Thoracic aorta (tissue), 2 donors: ENCODE measurements around the gene LZTS2. TPM values are rescaled to one million over a fixed set of nuclear protein-coding genes. Genes with fewer than 3 reads are reported as not detected.

Experiments used
- ATAC-seq: fragments of 150-250 bp; one replicate; pipeline ENCODE4 v1.8.0; 2017; ENCODE audit warnings: low read depth; ENCODE audit not compliant: insufficient number of reproducible peaks, low FRiP score
- DNase-seq: peaks from one replicate; pipeline ENCODE4 v3.0.0-alpha.2; 2020; ENCODE audit warnings: low spot score
- H3K27ac ChIP-seq, 2 donors: fragments of 200-600 bp; sonication (generic); 1 replicate in 1 of 2; 2 replicates in 1 of 2; pipeline ENCODE4 v1.5.1; 2016; ENCODE audit warnings: mild to moderate bottlenecking in 2 of 2, moderate library complexity in 2 of 2
- H3K27me3 ChIP-seq: fragments of 200-600 bp; sonication (generic); replicated peaks from 2 replicates; pipeline ENCODE4 v1.6.0; 2016; ENCODE audit warnings: mild to moderate bottlenecking; ENCODE audit not compliant: insufficient read depth
- H3K36me3 ChIP-seq: fragments of 200-600 bp; sonication (generic); one replicate; pipeline ENCODE4 v1.5.1; 2016
- H3K4me1 ChIP-seq, 2 donors: fragments of 200-600 bp; sonication (generic); 1 replicate in 1 of 2; 2 replicates in 1 of 2; pipeline versions ENCODE4 v1.5.1 to v1.6.0; 2016; ENCODE audit warnings: low read depth in 2 of 2, mild to moderate bottlenecking in 1 of 2; ENCODE audit not compliant: control insufficient read depth in 1 of 2
- H3K4me3 ChIP-seq: fragments of 200-600 bp; sonication (generic); 2 replicates; pipeline ENCODE4 v1.5.1; 2016; ENCODE audit warnings: mild to moderate bottlenecking
- H3K9me3 ChIP-seq: fragments of 200-600 bp; sonication (generic); 2 replicates; pipeline ENCODE4 v1.5.1; 2016
- CTCF ChIP-seq: fragments of 200-600 bp; sonication (generic); IDR thresholded peaks from one replicate; pipeline ENCODE4 v1.5.1; 2019; ENCODE audit warnings: antibody characterized with exemption
- total RNA-seq, 2 donors: library from RNA; depleted of rRNA; stranded (reverse); fragments of >200 nt; gene quantifications; one replicate each; pipeline versions ENCODE4 v1.1.0 to v1.2.3, GENCODE V29; 2016

The LZTS2 gene
- total RNA-seq, 2 donors from 2014 or later, result 127 to 165 TPM

- H3K9me3 ChIP-seq, result no peaks in the 10 kb centered on the region
- H3K4me3 ChIP-seq, result peak overlapping the region; percentile 89
- peaks cover 9% of the 10 kb centered on the region for H3K36me3 ChIP-seq
- no peak overlapping the region for H3K27ac ChIP-seq
- no peaks in the 10 kb centered on the region for H3K27me3 ChIP-seq
- H3K4me1 ChIP-seq, result peaks cover 17 to 24% of the 10 kb centered on the region in 2 donors
- DNase-seq, result no peak
- TF ChIP-seq CTCF, result no peak
- no peak for ATAC-seq
These were observed 11.4 kb upstream of the LZTS2 start for GRCh38 chr10:100988166-100988565.

GRCh38 chr10:100989088-100989487 is 10.5 kb upstream of the LZTS2 start:
- no peak for TF ChIP-seq CTCF
- ATAC-seq (no peak), DNase-seq (no peak)
- Histone ChIP-seq H3K9me3 (no peaks in the 10 kb centered on the region), H3K4me3 (no peak overlapping the region), H3K27ac (no peak overlapping the region), H3K36me3 (peaks cover 9% of the 10 kb centered on the region), H3K4me1 (peaks cover 17 to 24% of the 10 kb centered on the region in 2 donors), H3K27me3 (no peaks in the 10 kb centered on the region)

DNA sequence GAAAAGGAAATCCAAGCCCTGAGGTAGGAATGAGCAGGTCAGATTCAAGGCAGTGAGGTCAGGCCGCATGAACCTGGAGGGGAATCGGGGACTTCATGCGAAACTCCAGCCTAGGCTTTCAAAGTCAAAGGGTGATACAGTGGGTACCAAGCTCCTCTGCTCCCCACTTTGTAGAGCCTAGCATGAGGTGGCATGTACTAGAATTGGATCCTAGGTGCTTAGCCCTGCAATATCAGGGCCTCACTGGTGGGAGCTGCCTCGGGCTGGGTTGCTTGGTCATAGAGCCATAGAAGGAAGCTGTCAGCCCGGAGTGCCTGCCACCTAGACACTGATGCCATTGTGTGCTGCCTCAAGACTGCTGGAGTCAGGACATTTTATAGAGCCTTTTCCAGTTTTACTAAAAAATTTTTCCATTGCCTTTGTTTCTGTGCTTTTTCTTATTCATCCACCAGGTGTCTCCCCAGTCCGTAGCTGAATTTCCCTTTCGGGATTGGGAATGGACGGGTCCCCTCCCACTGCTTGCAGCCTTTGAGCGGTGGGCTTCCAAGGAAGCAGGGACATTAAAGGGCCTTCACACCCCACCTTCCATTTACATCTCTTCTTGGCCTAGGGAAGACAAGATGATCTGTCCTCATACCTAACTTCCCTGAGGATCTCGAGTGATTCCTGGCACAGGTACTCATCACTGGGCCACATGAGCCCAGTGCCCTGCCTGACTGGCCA is 5.5 kb upstream of the LZTS2 start:
- ATAC-seq (no peak), DNase-seq (no peak)
- TF ChIP-seq CTCF, result peak; percentile 76
- Histone ChIP-seq H3K27ac (peak overlapping the region in 1 of 2 donors; percentile 12), H3K9me3 (no peaks in the 10 kb centered on the region), H3K4me3 (no peak overlapping the region), H3K36me3 (peaks cover 6% of the 10 kb centered on the region), H3K4me1 (peaks cover 5 to 12% of the 10 kb centered on the region in 2 donors), H3K27me3 (no peaks in the 10 kb centered on the region)

DNA sequence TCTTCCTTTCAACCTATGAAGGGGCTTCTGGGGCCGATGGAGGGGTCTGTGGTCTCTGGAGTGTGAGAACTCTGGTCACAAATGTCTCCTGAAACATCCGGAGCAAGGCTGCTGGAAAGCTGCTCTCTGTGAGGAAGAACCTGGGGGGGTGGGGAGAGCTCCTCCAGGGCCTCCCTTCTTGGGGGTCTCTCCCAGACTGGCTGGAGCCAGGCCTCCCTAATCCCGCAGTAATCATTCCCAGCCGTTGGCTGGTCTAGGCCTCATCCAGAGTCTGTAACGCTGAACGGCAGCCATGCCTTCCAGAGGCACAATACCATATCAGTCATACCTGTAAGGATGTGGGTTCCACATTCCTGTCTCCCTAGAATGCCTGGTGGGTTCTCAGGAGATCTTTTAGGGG is 4.4 kb upstream of the LZTS2 start:
- ATAC-seq, result no peak
- H3K27ac ChIP-seq, result peak overlapping the region in 1 of 2 donors; percentile 12
- TF ChIP-seq CTCF, result no peak
- H3K36me3 ChIP-seq, result peaks cover 6% of the 10 kb centered on the region
- no peak for DNase-seq
- H3K27me3 ChIP-seq, result no peaks in the 10 kb centered on the region
- no peak overlapping the region for H3K4me3 ChIP-seq
- no peaks in the 10 kb centered on the region for H3K9me3 ChIP-seq
- peaks cover 5 to 12% of the 10 kb centered on the region in 2 donors for H3K4me1 ChIP-seq

- peak overlapping the region; percentile 97 to 98 for H3K27ac ChIP-seq
- no peaks in the 10 kb centered on the region for H3K27me3 ChIP-seq
- DNase-seq, result no peak
- H3K4me1 ChIP-seq, result peaks cover 12 to 27% of the 10 kb centered on the region in 2 donors
- no peak for TF ChIP-seq CTCF
- H3K36me3 ChIP-seq, result no peaks in the 10 kb centered on the region
- ATAC-seq, result no peak
- no peaks in the 10 kb centered on the region for H3K9me3 ChIP-seq
- H3K4me3 ChIP-seq, result peak overlapping the region; percentile 87
These were observed 2.8 kb upstream of the LZTS2 start for GRCh38 chr10:100996678-100997359.
